Measurements from ENCODE around the gene FASTK. TPM values are rescaled to one million over a fixed set of nuclear protein-coding genes. Genes with fewer than 3 reads are reported as not detected.

The FASTK gene
- total and polyA plus RNA-seq, 2 donors (not counting 3 experiments of a cell fraction or from before 2014, with no cell fraction given): 73.3 to 113 TPM

DNA sequence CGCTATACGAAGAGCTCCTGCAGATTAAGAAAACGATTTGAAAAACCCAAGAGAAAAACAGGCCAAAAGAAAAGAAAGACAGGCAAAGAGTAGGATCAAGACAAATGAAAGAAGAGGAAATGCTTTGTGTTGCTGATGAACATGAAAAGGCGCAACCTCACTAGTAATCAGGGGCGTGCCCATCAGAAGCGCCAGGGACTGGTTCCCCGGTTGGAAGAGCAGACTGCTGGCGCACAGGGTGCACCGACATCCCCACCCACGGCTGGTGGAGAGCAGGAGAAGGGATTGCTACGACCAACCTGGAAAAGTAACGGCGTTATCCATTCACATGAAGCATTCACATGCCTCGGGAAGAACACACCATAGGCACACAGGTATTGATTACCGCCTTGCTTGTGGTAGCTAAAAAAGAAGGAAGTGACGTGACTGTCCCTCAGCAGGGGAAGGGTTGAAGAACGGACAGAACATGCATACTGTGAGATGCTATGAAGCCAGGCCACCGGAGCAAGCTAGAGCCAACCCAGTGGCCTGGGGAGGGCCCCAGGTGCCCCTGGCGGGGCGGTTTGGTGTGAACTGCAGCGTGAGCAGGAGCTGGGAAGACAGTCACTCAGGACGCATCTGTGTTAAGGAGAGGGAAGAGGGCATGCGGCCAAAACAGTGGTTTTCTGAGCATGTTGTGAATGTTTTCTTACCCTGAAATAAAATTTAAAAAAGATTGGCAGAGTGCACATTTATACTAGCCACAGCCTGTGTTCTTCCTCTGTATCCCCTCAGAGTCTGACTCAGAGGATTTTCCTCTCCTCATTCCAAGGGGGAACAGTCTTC lies 24.0 kb upstream of the FASTK start:
- Histone ChIP-seq H4K20me1 (replicated peaks; ENCODE audit: control insufficient read depth, extremely low read depth, insufficient read depth, low read length) (no peaks in the 10 kb centered on the region), H3K9me1 (replicated peaks; ENCODE audit: control insufficient read depth, extremely low read depth, insufficient read depth, low read length) (no peaks in the 10 kb centered on the region), H3K79me2 (ENCODE audit: control insufficient read depth, insufficient read depth, low read length) (peaks cover 81% of the 10 kb centered on the region), H3K4me3 (replicated peaks in 1 of 3; ENCODE audit: insufficient read depth in 1 of 3, low read depth in 1 of 3, low read length in 3 of 3) (no peak overlapping the region), H3K9me3 (replicated peaks; ENCODE audit: control insufficient read depth, insufficient read depth, low read length) (no peaks in the 10 kb centered on the region), H3K4me2 (ENCODE audit: insufficient read depth, low read length) (no peak overlapping the region), H3K4me1 (ENCODE audit: control insufficient read depth, extremely low read depth, insufficient read depth, low read length) (peaks cover 17% of the 10 kb centered on the region), H3K9ac (replicated peaks; ENCODE audit: extremely low read depth, insufficient read depth, low read length) (no peak overlapping the region), H3K27me3 (ENCODE audit: control insufficient read depth in 2 of 2, insufficient read depth in 2 of 2, low read length in 2 of 2) (no peaks in the 10 kb centered on the region), H3K36me3 (ENCODE audit: control insufficient read depth in 2 of 2, extremely low read depth in 1 of 2, insufficient read depth in 2 of 2, low read length in 2 of 2) (peaks cover 0 to 2% of the 10 kb centered on the region in 2 experiments), H2AFZ (ENCODE audit: low read depth, low read length) (no peak overlapping the region), H3K27ac (ENCODE audit: insufficient read depth, low read depth, low read length) (no peak overlapping the region)
- dilution Hi-C loops (cut with MboI; ENCODE audit: extremely low pct_ligation_motif_present, low sequenced_read_pairs) (no loop called here), intact Hi-C loops (cut with micrococcal nuclease) (loop anchor here (1.0 kb wide), 1 partner anchor 9 kb away; no protein-coding TSS in a partner anchor)
- ChIA-PET POLR2A (no interaction called here), CTCF (interaction anchor here (0.8 to 3.5 kb wide), 6 partner anchors 15 to 142 kb away, joined by 3 to 29 read pairs (median 4); partner anchors contain the start of gene FASTK)
- BruUV-seq (replicated peaks): no TSS peak
- peak; percentile 89 for FAIRE-seq
- DNase-seq (ENCODE audit: low read depth, low spot score): peak; percentile 85
- peak; percentile 34 for TF ChIP-seq FOS (IDR thresholded peaks at IDR 0.05; ENCODE audit: borderline replicate concordance, insufficient read depth, low read length)
- TF ChIP-seq MYC (IDR thresholded peaks at IDR 0.05; ENCODE audit: low read depth, low read length): no peak

- H3K4me3 ChIP-seq (replicated peaks in 1 of 3; ENCODE audit: insufficient read depth in 1 of 3, low read depth in 1 of 3, low read length in 3 of 3): no peak overlapping the region
- no peak for TF ChIP-seq JUN (IDR thresholded peaks at IDR 0.05; ENCODE audit: borderline replicate concordance, insufficient read depth, insufficient read length, low read depth)
- TF ChIP-seq MAX (IDR thresholded peaks at IDR 0.05; ENCODE audit: insufficient read depth, insufficient read length): no peak
- no peak for TF ChIP-seq EZH2 (IDR thresholded peaks at IDR 0.05; ENCODE audit: borderline replicate concordance, low read depth, low read length, severe bottlenecking)
- no peak for TF ChIP-seq FOS (IDR thresholded peaks at IDR 0.05; ENCODE audit: borderline replicate concordance, insufficient read depth, low read length)
- no peak for TF ChIP-seq MYC (IDR thresholded peaks at IDR 0.05; ENCODE audit: low read depth, low read length)
- no peak for TF ChIP-seq POLR2AphosphoS5 (IDR thresholded peaks at IDR 0.05; ENCODE audit: insufficient read depth, low read depth, low read length)
- no peak for TF ChIP-seq GATA2 (IDR thresholded peaks at IDR 0.05; ENCODE audit: insufficient read depth, insufficient read length, low read depth, low read length)
- TF ChIP-seq, protein P1, sequence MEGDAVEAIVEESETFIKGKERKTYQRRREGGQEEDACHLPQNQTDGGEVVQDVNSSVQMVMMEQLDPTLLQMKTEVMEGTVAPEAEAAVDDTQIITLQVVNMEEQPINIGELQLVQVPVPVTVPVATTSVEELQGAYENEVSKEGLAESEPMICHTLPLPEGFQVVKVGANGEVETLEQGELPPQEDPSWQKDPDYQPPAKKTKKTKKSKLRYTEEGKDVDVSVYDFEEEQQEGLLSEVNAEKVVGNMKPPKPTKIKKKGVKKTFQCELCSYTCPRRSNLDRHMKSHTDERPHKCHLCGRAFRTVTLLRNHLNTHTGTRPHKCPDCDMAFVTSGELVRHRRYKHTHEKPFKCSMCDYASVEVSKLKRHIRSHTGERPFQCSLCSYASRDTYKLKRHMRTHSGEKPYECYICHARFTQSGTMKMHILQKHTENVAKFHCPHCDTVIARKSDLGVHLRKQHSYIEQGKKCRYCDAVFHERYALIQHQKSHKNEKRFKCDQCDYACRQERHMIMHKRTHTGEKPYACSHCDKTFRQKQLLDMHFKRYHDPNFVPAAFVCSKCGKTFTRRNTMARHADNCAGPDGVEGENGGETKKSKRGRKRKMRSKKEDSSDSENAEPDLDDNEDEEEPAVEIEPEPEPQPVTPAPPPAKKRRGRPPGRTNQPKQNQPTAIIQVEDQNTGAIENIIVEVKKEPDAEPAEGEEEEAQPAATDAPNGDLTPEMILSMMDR (IDR thresholded peaks at IDR 0.05; ENCODE audit: extremely low read depth in 1 of 2, insufficient read depth in 1 of 2, low read depth in 1 of 2, low read length in 2 of 2): no peak
- TF ChIP-seq POLR2A (IDR thresholded peaks at IDR 0.05; ENCODE audit: low read depth, low read length): no peak
- CTCF ChIA-PET: interaction anchor here (0.9 to 3.5 kb wide), 3 partner anchors 11 to 20 kb away, joined by 4 to 29 read pairs (median 7); no protein-coding TSS in a partner anchor
- H4K20me1 ChIP-seq (replicated peaks; ENCODE audit: control insufficient read depth, extremely low read depth, insufficient read depth, low read length): no peaks in the 10 kb centered on the region
- H3K9me3 ChIP-seq (replicated peaks; ENCODE audit: control insufficient read depth, insufficient read depth, low read length): no peaks in the 10 kb centered on the region
- no peak for FAIRE-seq
- H3K9ac ChIP-seq (replicated peaks; ENCODE audit: extremely low read depth, insufficient read depth, low read length): no peak overlapping the region
- no TSS peak for BruUV-seq (replicated peaks)
- H3K4me1 ChIP-seq (ENCODE audit: control insufficient read depth, extremely low read depth, insufficient read depth, low read length): peaks cover 17% of the 10 kb centered on the region
- H3K9me1 ChIP-seq (replicated peaks; ENCODE audit: control insufficient read depth, extremely low read depth, insufficient read depth, low read length): no peaks in the 10 kb centered on the region
- H3K27ac ChIP-seq (ENCODE audit: insufficient read depth, low read depth, low read length): no peak overlapping the region
- peaks cover 0 to 2% of the 10 kb centered on the region in 2 experiments for H3K36me3 ChIP-seq (ENCODE audit: control insufficient read depth in 2 of 2, extremely low read depth in 1 of 2, insufficient read depth in 2 of 2, low read length in 2 of 2)
- intact Hi-C loops (cut with micrococcal nuclease): loop anchor here (1.0 kb wide), 1 partner anchor 9 kb away; no protein-coding TSS in a partner anchor
- H3K4me2 ChIP-seq (ENCODE audit: insufficient read depth, low read length): no peak overlapping the region
- no peak overlapping the region for H2AFZ ChIP-seq (ENCODE audit: low read depth, low read length)
- no peak for DNase-seq (ENCODE audit: low read depth, low spot score)
- peaks cover 82% of the 10 kb centered on the region for H3K79me2 ChIP-seq (ENCODE audit: control insufficient read depth, insufficient read depth, low read length)
- POLR2A ChIA-PET: no interaction called here
- no peaks in the 10 kb centered on the region for H3K27me3 ChIP-seq (ENCODE audit: control insufficient read depth in 2 of 2, insufficient read depth in 2 of 2, low read length in 2 of 2)
- dilution Hi-C loops (cut with MboI; ENCODE audit: extremely low pct_ligation_motif_present, low sequenced_read_pairs): no loop called here
Measured at GRCh38 chr7:151103973-151104372, 23.4 kb upstream of the FASTK start.
